DMS53 treated with DMSO at 0.1 percent for 48 hours (cell line): ENCODE results near the gene NELFA.

Source experiments
- DNase-seq: peaks from one replicate; lab custom pipeline; 2025; ENCODE audit not compliant: unreplicated experiment; lab: John Stamatoyannopoulos, UW

NELFA gene

DNA sequence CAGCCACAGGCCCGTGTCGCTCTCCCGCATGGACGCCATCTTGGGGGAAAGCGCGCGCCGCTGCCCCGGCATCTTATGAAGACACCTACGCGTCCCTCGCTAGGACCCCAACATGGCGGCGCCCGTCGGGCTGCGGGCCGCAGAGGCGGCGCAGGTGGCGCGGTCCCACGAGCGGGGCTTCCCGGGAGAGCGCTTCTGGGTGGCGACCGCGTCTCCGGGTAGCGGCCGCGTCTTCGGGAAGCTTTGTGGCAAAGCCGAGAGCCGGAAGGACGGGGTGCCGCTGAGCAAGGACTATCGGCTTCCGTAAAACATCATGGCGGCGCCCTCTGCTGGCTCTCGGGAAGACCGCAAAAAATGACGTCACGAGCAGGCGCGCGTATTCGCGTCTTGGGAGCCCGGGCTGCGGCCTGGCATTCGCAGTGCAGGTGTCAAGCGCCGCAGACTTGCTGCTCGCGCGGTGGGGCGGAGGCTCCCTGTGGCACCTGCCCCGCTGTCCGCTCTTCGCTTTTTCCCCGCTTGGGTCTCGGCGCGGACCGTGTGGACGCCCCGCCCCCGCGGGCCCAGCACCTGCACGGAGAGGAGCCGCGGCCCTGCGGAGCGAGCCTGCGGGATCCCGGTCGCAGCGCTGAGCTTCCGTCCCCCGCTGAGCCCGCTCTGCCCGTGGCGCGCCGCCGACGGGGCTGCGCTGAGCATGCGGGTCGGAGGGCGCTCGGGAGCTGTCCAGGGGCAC is at the start of gene NELFA:
Gene NELFA, minus strand, starts transcription at position 54 of the 730 bp plus-strand sequence. Its CDS starts 15 bp downstream, at position 39.
- DNase-seq, result peak; percentile 99

DNA sequence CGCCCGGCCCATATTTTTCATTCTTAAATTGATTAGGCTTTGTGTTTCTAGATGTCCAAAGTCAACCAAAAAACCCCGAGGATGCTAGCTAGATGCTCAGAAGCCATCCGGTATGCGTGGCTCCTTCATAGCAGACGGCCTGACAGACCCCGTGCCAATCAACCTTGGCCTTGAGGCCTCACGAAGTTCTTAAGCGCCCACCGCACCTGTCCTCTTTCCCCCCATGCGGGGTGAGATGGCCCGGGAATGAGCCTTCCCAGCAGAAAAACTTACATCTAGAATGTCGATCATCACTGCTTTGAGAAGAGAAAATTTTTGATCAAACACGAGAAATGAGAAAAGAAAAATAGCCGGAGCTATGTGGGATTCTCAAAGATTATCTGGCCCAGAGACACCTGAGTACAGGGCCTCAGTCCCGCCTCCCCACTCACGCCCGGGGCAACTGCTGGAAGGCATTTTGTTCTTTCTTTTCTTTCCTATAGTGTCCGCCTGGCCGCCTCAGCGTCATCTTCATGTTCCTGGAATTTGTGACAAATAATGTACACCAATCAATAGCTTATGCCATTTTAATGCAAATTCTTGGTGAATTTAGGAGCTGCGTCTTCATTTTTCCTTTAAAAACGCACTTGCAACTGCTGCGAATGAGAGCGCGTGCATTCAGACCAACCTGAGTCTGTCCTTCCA is 48.8 kb upstream of the NELFA start:
- DNase-seq, result no peak

DNA sequence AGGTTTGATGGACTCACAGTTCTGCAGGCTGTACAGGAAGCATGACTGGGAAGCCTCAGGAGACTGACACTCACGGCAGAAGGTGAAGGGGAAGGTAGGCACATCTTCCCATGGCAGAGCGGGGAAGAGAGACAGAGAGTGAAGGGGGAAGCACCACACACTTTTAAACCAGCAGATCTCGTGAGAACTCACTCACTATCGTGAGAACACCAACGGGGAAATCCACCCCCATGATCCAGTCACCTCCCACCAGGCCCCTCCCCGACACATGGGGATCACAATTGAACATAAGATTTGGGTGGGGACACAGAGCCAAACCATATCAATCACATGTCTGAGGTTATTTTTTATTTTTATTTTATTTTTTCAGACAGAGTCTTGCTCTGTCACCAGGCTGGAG is 45.4 kb upstream of the NELFA start:
- DNase-seq, result no peak

DNA sequence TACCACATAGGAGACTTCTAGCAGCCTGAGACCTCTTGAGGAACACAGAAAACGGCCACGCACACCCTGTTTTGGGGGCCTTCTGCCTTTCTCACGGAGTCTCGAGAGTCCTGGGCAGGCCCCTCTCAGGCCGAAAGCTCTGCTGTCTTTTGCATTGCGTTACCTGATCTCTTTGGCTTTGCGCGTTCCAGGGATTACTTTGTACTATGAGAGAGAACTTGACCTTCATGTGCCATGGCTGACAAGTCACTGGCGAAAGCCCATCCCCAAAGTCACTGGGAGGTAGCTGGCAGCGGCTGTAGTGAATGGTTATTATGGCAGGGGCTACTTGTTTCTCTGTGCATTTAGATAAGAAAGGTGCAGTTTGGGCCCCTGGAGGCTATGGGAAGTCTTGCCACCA is 42.3 kb upstream of the NELFA start:
- no peak for DNase-seq

DNA sequence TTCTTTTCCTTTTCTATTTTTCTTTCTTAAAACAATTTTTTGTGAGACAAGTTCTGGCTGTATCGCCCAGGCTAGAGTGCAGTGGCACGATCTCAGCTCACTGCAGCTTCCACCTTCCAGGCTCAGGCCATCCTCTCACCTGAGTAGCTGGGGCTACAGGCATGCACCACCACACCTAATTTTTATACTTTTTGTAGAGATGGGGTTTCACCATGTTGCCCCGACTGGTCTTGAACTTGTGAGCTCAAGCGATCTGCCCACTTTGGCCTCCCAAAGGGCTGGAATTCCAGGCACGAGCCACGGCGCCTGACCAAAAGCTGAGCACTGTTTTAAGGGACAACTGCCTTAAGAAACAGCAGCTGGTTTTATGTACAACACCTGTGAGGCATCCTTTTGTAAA is 41.0 kb upstream of the NELFA start:
- DNase-seq, result no peak

DNA sequence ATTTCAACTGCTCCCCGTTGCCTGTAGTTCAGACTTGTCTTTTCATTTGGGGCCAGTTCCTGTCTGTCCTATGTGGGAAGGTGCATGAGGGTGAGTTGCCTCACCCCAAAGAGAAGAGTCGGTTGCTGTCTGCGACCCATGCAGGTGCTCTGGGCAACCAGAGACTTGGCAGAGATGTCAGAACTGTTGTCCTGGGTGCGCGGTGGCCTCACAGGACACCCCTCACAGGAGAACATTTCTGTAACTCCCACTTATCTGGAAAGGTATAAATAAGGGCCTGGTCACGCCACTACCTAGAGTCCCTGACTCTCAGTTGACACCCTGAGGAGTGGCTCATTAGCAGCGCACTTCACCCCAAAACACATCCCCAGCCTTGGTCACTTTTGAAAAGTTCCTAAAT is 40.6 kb upstream of the NELFA start:
- DNase-seq, result no peak

DNA sequence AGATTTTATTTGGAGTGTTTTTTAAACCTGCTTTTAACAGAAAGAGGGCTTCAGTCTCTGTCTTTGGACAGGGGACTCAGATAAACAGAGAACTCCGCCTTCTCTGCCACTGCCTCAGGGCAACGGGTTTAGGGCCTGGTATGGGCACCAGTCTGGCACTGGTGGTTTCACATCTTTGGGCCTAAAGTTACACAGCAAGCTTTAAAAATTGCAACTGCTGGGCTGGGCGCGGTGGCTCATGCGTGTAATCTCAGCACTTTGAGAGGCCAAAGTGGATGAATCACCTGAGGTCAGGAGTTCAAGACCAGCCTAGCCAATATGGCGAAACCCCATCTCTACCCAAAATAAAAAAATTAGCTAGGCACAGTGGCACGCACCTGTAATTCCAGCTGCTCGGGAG is 40.1 kb upstream of the NELFA start:
- DNase-seq, result no peak

DNA sequence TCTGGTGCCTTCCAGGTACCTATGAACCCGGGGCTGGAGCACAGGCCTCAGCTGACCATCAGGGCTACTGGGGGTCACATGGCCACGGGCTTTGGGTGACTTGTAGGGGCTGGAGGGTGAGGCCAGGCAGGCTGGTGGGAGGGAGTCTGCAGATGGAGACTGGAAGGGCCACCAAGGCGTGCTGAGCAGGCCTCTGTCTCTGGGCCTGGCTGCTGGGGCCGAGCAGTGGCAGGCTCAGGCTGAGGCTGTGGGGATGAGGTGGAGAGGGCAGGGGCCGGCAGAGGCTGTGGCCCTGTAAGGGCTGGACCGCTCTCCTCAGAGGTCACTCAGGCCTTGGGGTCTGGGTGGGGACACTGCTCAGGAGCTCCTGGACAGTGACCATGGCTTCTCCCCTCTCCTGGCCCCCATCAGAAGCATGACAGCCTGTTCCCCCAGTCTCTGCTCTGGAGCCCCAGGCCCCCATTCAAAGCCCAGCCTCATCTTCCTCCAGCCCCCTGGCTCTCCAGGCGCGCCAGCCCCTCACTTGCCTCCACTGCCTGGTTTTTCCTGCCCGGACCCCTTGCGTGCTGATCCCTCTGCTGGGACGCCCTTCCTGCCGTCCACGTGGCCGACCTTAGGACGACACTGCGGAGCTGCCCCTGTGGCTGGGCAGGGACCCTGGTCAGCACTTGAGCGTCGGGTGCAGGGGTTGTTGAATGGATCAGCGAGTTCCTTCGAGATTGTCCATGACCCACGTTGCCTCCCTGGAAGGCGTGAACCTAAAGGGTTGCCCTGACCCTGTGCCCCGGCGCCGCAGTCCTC is 39.2 kb upstream of the NELFA start:
- DNase-seq, result no peak

DNA sequence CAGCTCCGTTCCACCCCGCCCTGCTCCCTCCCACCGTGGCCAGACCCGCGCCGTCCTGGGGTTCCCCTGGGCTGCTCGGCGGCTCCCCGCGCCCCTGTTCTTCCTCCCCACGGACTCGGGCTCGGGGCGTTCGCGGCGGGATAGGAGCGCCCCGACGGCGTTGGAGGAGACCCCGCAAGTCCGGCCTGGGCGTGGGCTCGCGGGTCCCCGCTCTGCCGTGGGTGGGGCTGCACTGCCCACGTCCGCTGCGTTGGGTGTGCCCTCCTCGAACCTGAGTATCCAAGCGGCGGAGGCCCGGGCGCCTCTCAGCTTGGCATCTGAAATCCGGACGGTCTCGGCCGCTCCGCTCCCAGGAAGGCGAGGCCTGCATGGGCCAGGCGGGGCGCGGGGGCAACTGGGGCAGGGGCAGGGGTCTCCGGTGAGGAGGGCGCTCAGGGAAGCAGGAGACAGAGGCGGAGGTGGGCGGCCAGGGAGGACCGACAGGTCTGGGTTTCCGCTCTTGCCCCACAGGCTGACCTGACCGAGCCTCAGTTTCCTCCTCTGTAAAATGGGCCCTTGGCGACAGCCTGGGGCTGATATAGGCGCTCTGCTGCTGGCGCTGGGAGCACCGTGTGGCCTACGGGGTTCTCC is 38.4 kb upstream of the NELFA start:
- DNase-seq, result no peak

DNA sequence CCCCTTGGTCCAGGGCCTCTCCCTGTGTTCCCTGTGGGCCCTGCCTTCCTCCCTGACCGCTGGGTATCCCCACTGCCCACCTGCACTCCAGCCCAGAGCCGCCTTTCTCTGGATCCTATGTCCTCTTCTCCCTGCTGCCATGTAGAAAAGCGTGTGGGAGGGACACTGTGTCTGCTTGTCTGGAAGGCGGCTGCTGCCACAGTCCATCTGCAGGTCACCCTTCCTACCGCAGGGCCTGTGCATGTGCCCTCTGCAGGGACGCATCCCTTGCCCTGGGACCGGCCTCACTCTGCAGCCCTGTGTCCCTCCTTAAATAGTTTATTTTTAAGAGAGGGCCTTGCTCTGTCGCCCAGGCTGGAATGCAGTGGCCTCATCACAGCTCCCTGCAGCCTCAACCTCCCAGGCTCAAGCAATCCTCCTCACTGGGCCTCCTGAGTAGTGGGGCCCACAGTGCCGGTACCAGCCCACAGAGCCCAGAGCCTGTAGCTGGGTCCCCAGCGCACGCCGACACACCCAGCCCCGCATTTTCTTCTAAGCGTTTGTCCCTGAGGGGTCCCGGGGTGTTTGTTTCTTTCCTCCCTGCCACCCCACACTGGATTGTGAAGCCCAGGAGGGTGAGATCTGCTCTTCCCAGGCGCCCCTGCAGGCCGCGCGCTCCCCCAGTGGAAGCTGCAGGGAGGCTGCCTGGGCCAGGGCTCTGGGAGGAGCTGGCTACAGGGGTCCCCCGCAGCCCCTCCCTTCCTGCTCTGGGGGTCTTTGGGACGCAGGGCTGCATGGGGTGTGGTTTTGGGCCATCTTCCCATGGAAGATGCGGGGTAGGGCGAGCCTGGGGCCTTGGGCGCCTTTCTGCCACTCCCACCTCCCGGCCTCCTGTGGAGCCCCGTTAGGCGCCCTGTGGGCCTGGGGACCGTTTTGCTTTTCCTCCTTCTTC is 37.5 kb upstream of the NELFA start:
- DNase-seq, result no peak

DNA sequence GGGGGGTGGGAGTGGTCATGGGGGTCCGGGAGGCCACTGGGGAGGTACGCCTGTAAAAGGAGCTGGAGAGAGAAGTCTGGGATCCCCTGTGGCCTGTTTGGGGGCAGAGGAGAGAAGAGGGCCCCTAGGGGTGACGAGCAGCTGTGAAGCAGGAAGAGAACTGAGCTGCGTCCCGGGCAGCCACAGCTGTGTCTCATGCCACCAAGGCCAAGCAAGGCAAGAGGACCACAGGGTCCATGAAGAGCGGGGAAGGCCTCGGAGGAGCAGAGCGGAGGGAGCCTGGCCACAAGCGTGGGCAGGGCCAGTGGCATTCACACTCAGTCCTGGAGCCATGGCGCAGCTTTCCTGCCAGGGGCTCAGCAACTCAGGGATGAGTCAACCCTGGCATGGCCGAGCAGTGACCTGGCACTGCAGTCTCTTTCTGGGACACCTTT is 36.8 kb upstream of the NELFA start:
- no peak for DNase-seq

DNA sequence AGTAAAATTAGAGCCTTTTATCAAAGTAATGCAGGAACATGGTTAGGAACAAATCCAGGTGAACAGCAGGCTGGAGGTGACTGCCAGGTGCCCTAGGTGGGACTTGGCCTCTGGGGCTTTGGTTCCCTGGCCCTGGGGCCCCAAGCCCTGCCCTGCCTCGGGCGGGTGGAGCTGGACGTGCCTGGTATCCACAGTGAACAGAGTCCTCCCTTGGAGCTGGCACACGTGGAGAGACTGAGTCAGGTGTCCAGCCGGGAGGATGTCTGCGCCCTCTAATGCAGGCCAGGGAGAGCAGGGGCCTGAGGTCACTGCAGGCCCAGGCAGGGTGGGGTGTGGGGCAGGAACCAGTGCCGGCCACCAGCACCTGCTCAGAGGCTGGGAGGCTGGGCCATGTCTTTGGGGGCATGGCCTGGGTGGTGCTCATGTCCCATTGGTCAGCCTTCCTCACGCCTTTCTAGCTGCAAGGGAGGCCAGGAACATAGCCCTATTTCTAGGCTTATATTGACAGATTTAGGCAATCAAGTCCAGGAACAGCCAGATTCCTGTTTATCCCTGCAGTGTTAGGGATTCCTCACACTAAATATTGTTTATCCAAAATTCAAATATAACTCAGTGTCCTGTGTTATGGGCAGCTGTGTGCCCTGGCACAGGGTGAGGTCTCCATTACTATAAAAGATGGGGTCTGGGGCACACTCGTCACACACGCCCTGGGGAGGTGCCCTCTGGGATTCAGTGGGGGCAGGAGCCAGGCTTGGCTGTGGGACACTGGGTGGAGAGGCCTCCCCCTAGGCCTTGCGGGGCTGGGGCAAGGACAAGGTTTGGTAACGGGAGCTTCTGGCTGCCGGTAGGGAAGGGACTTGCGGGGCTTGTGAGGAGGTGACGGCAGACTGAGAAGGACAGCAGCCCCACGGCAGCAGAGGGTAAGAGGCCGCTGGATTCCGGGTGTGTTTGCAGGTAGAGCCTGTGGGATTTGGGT is 36.1 kb upstream of the NELFA start:
- DNase-seq, result no peak

DNA sequence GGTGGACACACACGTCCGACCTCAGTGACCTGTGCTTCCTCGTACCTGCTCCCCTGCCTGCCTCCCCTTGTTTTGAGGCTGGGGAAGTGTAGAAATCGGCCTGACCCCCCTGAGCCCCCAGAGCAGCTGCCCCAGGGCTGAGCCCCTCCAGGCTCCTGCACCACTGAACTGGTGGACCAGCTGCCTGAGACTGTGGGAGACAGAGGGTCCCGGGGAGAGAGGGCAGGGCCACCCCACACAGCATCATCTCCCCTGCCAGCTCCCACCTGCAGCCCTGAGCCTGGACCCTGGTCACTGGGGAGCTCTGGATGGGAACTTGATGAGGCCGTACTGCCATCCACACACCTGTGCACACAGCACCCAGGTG is 35.3 kb upstream of the NELFA start:
- DNase-seq, result no peak

DNA sequence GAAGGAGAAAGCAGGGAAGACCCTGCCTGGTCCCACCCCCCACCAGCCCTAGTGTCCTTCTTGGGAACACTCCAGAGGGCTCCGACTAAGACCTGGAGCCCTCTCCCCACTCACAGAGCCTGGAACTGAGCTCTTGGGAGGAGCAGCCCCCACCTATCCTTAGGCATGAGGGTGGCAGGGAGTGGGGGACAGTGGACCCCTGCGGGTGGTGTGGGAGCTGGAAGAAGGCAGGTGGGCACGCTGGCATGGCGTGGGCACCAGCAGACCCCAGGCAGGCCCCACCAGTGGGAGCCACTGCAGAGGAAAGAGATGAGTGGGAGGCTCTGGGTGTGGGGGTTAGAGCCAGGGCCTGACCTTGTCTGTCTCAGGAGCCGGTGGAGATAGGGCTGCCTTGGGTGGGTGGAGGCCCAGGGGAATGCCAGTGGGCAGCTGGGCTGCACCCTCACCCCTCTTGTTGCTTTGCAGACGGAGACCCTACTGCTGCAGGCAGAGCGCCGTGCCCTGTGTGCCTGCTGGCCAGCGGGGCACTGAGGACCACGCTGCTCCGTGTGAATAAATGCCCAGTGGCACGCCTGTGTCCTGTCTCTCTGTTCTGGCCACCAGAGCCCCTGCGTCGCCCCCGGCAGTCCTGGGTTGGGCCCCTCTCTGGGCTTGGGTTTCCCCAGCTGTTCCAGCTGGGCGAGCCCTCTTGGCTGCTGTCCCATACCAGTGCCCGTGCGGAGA is 34.8 kb upstream of the NELFA start:
- no peak for DNase-seq

DNA sequence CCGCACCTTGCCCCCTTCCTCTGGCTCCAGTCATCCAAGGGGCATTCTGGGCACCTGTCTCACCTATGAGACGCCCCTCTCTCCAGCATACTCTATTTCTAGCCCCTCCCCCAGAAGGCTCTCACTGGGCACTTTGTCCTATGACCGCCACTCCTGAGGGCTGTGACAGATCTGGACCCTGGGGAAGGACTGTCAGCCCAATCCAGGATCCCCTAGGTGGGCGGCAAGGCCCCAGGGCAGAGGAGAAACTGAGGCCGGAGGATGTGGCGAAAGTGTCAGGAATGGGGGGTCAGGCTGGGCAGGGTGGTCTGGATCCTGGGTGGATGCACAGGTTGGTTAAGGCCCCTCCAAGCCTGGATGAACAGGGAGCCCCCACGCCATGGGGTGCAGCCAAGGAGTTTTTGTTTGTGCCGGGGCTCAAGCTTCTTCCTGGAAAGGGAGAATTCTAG is 34.2 kb upstream of the NELFA start:
- DNase-seq, result no peak

DNA sequence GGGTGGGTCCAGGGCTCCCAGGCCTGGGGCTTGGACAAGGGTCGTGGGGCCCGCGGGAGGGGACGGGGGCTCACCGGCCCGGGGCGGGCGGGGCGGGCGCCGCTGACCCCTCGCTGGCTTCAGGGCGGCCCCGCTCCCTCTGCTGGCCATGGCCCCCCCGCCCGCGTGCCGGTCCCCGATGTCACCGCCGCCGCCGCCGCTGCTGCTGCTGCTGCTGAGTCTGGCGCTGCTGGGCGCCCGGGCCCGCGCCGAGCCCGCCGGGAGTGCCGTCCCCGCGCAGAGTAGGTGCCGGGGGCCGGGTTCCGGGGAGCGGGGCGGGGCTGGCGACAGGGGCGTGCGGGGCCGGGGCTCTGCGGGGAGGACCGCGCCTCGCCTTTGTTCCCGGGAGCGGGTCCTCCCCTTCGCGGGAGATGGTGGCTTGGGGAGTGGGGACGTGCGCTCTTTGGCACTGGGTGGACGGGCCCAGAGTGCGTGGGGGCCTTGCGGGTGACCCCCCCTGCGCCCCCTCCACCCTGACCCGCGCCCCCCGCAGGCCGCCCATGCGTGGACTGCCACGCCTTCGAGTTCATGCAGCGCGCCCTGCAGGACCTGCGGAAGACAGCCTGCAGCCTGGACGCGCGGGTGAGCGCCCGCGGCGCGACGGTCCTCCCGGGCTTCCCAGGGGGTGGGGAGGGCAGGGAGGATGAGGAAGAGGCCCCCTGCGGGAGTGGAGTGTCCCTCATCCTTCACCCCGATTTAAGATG is 33.6 kb upstream of the NELFA start:
- no peak for DNase-seq

DNA sequence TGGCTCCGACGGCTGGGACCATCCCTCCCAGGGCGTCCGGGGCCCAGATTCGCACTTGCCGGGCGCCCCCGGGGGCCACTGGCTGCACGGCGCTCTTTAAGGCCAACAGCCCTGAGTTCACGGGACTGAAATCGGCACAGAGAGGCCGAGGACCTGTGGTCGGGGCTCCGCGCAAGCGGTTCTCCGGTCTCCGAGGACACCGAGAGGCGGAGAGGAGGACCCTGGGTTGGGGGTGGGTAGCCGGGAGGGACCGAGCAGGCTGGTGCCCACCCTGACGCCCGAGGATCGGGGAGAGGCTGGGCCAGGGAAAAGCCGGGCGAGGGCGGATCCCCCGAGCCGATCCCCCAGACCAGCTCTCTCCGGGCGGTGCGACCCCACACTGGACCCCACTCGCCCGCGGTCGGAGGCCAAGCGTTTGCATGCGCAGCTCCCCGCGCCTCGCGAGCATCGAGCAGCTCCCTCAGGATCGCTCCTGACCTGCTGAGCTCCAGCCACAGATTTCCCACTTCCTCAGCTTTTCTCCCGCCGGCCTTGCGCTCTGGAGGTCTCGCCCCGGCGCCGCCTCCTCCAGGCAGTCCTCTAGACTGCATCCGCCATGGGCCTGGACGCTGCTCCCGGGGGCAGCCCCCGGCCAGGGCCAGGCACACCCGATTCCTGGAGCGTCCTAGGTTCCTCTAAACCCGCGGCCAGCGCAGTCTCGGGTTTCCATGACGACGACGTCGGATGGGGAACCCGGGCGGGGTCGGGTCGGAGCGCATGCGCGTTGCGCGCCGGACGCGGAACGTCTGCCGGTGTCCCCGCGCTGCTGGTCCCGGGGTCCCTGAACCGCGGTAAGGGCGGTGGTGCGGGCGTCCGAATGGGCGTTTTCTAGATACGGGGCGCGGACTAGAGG is 32.7 kb upstream of the NELFA start:
- peak; percentile 77 for DNase-seq
